Measurements from ENCODE around the gene TWNK.
"Not testable (repeated sequence)": the region's sequence is repeated elsewhere in the genome, so short reads cannot be mapped to it uniquely, and the experiment has no call there.

Gene TWNK

GRCh38 chr10:101030496-101031127 lies 43.3 kb downstream of the TWNK start:
- no peak for DNase-seq (ENCODE audit: low spot score)

DNA sequence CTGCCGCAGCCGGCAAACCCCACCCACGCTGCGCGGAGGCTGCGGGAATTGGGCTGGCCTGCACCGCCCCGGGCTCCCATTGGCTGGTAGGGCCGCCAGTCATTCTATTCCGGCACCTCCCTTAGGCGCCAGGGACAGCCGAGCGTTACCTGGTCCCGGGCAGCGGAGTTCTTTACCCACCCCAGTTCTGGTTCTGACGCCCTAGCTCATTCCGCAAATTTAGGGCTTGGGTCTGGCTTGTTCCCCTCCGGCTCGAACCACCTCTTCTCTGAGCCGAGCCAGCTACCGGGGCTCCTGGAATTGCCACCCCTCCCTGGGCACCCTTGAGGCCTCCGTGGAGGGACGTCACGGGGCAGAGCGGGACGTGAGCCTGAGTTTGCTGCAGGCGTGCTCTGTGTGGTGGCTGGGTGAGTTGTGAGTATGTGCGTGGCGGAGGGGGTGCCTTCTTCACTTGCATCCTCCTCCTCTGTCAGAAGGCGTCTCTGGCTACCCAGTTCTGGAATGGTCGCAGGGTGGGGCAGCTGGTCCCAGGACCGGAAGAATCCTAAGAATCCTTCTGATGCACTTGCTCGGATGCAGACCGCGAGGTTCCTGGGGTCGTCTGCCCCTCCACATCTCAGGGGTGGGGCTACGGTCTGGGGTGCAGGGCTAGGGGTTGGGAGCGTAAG lies 43.9 kb downstream of the TWNK start, which contains the start of the genes PDZD7 and SFXN3:
PDZD7 (minus strand) TSS at position 2 of the 668 bp plus-strand sequence. CDS start 910 bp downstream, outside the sequence.
SFXN3 (plus strand) TSS at position 107 of the 668 bp plus-strand sequence. CDS start 3,461 bp downstream, outside the sequence.
- peak; percentile 94 for DNase-seq (ENCODE audit: low spot score)

- DNase-seq (ENCODE audit: low spot score), result peak; percentile 76
These were observed 44.7 kb downstream of the TWNK start for GRCh38 chr10:101031796-101032636.

DNA sequence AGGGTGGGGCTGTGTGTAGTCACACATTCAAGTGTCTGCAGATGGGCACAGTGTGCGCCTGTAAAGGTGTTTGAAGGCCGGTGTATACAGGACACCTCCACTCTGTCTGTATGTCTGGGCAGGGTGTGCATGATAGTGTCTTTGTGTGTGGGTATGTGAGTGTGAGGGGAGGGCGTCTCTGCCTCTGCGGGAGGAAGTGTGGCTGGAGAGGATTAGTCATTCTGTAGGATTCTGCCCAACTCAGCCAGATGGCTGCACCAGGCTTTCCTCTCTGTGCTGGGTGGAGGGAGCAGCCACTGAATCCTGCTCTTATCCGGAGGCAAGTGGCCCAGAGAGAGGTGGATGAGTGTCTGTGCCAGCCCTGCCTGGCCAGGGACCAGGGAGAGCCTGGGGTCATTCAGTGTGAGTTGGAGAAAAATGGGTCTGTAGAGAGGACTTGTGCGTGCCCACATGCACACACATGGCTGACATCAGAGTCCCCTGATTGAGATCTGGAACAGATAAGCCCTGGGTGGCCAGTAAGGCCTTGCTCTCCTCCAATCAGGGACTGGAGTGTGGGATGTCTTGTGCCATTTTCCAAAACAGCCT lies 45.4 kb downstream of the TWNK start:
- DNase-seq (ENCODE audit: low spot score), result peak; percentile 63

- DNase-seq (ENCODE audit: low spot score), result no peak
These were observed 45.9 kb downstream of the TWNK start for GRCh38 chr10:101033276-101033675.

GRCh38 chr10:101034404-101034803 lies 47.1 kb downstream of the TWNK start:
- not testable (repeated sequence) for DNase-seq (ENCODE audit: low spot score)

DNA sequence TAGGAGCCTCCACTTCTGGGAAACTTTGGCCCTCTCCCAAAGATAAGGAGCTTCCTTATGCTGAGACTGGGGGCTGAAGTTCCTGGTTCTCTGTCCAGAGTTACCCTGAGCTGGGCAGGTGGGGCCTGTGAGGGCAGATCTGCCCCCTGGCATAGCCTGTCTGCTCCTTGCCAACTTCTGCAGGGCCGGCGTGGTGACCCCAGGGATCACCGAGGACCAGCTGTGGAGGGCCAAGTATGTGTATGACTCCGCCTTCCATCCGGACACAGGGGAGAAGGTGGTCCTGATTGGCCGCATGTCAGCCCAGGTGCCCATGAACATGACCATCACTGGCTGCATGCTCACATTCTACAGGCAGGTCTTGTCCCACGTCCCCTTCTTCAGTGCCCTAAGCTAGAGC lies 48.0 kb downstream of the TWNK start:
- no peak for DNase-seq (ENCODE audit: low spot score)

GRCh38 chr10:101035916-101036702 lies 48.8 kb downstream of the TWNK start:
- DNase-seq (ENCODE audit: low spot score), result no peak

DNA sequence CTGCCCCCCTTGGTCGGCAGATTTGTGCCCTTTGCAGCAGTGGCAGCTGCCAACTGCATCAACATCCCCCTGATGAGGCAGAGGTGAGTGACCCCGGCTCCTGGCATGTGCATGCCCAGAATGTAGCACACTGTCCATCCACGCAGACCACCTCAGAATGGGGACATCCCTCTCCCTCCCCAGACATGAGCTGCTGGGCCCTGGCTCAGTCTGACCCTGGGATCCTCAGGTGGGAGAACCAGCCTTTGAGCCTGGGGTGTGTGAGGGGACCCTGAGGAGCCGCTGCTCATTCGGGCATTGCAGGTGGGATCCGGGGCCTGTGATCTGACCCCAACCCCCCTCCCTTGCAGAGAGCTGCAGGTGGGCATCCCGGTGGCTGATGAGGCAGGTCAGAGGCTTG lies 49.4 kb downstream of the TWNK start:
- no peak for DNase-seq (ENCODE audit: low spot score)

DNA sequence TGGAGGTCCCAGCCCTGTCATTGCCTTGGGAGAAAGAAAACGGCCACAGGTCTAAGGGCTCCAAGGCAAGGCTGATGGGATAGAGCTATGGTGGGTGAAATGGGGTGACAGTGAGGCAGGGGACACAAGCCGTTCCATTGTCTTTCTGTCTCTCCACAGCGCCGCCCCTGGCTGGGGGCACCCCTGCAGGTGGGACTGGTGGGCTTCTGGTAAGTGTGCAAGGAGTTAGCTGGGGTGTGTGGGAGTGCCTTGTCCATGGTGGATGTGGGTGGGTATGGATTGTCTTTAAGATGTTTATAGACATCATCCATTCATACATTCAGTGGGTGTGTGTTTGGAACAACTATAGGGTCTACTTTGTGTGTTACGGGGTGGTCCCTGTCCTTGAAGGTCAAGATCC lies 51.1 kb downstream of the TWNK start:
- no peak for DNase-seq (ENCODE audit: low spot score)

DNA sequence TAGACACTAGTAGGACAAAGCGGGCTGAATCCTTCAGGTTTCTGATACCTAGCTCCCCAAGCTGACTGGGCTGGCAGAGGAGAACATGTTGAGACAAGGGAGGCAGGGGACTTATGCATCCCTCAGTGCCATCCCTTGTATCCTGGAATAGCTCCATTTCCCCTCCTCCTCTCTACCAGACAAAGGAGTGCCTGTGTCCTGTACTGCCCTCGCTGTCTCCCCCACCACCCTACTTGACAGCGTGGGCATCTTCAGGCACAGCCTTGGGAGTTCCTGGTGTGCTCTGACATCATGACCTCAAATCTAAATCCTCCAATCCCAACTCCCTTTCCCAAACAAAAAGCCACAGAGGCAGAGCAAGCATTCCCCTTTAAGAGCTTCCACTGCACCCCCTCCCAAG lies 52.7 kb downstream of the TWNK start:
- no peak for DNase-seq (ENCODE audit: low spot score)

DNA sequence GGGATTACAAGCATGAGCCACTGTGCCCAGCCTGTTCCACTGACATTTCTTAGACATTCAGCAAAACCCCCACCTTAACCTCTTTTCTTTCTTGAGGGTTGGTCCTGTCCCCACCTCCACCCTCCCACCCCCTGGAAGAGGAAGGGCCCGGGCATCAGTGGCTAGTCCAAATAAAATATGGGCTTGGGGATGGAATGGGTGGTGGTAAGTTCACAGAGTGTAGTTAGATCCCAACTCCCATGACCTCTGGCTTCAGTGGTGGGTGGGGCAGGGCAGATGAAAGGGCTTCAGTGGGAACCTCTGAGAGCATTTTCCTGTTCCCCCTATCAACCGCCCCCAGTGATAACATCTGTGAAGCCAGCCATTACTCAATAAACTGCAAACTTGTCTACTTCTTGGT lies 53.5 kb downstream of the TWNK start:
- DNase-seq (ENCODE audit: low spot score), result no peak

GRCh38 chr10:101041252-101041761 lies 54.0 kb downstream of the TWNK start:
- DNase-seq (ENCODE audit: low spot score), result peak; percentile 69

GRCh38 chr10:101042118-101042517 lies 54.8 kb downstream of the TWNK start:
- DNase-seq (ENCODE audit: low spot score), result no peak

GRCh38 chr10:101042667-101043362 lies 55.5 kb downstream of the TWNK start:
- peak; percentile 82 for DNase-seq (ENCODE audit: low spot score)

GRCh38 chr10:101043363-101043707 lies 56.0 kb downstream of the TWNK start:
- DNase-seq (ENCODE audit: low spot score), result no peak

Measured in D341Med (cell line).